Right hindlimb (tissue), 1 donor: ENCODE results near the gene NADSYN1.

Experiments used
- DNase-seq: peaks from one replicate; pipeline ENCODE4 v3.0.0-alpha.2; 2018

NADSYN1 gene

DNA sequence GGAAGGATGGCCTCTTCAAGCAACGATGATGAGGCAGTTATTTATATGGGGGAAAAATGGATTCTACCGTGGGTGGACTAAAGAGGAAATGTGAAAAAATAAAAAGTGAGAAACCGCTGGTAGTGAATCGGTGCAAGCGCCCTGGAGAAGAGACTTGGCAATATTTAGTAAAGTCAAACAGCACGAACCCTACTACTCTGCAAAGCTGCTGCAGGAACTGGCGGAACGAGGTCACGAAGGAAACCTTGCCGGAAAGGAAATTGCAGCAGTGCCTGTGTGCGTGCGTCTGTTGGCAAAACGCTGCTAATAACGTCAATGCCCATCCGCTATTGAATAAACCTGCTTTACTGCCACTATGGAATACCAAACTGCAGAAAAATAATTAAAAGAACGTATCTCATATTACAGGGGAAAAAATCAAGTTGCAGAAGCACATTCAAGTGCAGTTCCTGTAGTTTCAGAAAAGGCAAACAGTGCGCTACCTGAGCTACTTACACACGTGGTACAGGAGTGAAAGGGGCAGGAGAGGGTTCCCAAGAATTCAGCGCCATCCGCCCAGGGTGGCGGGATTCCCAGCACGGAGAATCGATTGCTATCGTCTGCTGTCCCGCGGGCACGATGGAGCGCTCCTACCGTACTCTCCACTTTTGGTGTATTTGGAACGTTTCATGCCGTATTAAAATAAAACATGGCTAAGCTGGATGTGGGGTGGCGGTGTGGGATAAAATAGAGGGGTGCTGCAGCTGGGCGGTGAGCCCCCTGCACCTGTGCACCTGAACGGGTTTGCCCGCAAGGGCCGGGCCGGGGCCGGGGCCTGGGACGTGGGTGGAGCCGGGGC lies 585 bp upstream of the NADSYN1 start:
- no peak for DNase-seq

- no peak for DNase-seq
Measured at GRCh38 chr11:71453918-71454304, 908 bp downstream of the NADSYN1 start.

DNA sequence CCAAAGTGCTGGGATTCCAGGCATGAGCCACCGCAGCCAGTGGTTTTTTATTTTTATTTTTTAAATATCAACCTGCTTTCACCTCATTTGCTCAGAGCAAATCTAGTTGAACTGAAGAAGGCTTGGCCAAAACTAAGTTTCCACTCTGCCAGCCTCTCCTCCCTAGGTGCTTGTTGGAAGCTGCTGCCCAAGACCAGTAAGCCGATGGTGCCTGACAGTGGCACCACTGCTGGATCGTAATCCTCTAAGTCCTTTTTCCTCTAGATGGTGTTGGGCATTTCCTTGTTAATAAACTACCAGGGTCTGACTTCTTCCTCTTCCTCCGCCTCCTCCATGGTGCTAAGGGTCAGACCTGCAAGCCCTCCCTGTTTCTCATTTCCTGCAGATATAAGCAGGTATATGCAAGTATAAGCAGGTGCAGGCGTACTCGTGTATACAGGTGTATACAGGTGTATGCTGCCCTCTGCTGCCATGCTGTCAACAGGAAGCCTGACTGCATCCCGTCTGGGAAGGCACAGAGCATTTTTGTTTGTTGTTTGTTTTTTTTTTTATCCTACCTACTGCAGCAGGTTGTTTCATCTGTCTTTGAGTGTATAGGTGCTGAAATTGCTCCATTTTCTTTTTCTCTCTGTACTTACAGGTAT lies 1.6 kb downstream of the NADSYN1 start:
- DNase-seq: no peak

GRCh38 chr11:71456294-71456693 lies 3.3 kb downstream of the NADSYN1 start:
- DNase-seq: no peak

- DNase-seq: no peak
Measured at GRCh38 chr11:71456831-71457230, 3.8 kb downstream of the NADSYN1 start.

DNA sequence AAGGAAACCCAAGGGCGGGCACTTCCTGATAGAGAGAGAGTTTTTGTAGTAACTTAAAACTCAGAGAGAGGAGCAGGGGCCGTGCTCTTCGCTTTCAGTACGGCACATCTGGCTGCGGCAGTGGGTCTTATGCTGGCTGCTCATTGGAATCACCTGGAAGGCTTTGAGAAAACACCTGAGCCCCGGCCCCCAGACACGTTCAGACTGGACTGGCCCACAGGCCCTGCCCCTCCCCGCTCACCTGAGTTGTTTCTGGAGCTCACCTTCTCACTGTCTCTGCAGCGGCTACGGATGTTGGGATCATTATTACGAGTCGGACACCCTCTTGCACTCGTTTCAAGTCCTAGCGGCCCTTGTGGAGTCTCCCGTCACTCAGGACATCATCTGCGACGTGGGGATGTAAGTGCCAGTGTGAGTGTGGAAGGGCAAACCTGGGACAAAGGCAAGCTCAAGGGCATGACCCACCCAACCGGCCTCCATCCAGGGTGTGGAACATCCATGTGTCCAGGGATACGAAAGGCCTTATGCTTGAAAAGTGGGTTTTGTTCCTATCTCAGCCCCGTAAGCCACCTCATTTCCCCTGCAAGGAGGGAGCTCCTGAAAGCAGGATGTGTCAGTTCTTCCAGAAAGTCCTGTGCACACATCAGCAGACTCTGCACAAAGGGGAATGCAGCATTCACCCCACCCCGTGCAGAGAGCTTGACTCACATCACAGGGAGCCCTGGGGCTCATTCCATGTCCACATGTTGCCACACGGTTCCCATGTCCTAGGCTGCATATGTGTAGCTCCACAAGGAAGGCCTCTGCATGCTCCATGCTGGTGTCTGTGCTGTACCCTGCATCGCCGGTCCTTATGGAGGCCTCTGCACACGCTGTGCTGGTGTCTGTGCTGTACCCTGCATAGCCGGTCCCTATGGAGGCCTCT lies 5.4 kb downstream of the NADSYN1 start:
- no peak for DNase-seq

- DNase-seq: no peak
Measured at GRCh38 chr11:71459076-71459766, 6.2 kb downstream of the NADSYN1 start.

GRCh38 chr11:71459767-71460320 lies 6.8 kb downstream of the NADSYN1 start:
- no peak for DNase-seq

GRCh38 chr11:71461696-71462095 lies 8.7 kb downstream of the NADSYN1 start:
- no peak for DNase-seq

- DNase-seq: no peak
Measured at GRCh38 chr11:71462726-71463125, 9.7 kb downstream of the NADSYN1 start.

DNA sequence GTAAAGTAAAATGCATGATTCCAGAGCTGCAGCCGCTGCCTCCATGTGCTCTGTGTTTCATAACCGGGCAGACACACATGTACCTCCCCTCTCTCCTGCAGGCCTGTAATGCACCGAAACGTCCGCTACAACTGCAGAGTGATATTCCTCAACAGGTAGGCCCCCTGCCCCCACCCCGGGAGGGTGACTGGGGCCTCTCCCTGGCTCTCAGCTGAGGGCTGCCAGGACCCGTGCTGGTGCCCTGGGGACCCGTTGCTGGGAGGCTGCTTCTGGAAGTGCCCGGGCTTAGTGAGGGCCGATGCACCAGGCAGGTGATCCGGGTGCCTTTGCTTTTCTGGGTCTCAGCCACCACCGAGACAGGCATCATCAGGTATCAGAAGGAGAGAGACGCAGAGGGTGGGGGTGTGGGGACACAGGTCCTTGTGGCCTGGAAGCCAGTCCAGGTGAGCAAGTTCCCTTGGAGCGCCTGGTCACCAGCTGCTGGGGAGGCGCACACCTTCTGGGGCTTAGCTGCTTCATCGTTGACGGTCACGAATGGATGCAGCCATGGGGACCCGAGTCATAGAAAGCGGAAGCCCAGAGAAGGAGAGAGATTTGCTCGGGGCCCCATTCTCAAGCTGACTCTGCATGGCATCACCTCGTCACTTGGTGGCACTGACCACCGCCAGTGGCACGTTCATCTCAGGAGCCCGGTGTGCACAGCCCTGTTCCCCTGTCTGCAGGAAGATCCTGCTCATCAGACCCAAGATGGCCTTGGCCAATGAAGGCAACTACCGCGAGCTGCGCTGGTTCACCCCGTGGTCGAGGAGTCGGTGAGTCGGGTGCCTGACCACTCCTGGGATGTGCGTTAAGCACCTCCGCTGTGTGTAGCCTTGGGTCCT lies 10.6 kb downstream of the NADSYN1 start:
- no peak for DNase-seq

DNA sequence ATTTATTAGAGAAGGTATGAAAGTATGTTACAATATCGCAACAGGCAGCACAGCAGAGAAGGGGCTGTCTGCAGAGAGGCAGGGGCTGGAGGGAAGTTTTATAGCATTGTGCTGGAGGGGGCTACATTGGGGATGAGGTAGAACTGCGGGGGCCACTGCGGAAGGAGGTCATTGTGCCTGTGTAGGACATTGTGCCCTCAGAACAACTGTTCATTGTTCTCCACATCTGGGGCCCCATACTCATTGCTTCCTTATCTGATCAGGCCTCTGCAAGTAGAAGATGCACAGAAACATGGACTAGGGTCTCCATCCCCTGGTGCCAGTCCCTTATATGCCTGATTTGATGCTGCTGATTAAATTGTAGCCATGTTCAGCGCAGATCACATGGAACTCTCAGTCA lies 12.1 kb downstream of the NADSYN1 start:
- no peak for DNase-seq

DNA sequence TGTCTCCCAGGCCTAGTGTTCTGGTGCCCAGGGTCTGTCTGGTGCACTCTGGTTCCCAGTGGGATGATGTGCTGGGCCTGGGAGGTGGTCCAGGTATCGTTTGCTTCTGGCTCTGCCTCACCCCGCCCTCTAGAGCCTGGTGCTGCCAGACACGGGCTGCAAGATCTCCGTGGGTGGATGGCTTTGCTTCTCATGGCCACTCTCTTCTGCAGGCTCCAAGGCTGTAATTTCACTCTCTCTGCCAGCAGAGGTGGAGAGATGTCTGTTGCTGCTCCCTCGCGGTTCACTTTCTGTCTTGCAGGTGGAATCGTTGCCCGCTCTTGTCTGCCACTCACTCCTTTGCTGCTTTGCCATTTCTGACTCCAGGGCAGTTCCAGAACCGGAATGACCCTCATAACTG lies 13.4 kb downstream of the NADSYN1 start:
- no peak for DNase-seq

DNA sequence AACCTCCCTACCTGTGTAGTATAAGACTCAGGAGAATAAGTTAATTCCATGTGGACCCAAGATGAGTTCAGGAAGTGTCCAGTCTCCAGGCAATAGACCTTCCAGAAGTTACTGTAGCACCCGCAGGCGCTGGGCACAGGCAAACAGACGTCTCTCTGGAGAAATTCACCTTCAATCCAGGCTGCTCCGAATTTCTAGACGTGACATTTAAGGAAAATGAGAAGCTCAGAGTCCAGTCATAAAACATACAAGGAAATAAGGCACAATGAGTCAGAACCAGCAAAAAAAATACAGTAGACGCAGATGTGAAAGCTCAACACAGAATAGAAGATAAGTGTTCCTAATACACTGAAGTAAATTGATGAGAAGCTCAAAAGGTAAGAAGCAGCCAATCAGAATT lies 14.2 kb downstream of the NADSYN1 start:
- DNase-seq: no peak

- DNase-seq: no peak
Measured at GRCh38 chr11:71470946-71471345, 17.9 kb downstream of the NADSYN1 start.

DNA sequence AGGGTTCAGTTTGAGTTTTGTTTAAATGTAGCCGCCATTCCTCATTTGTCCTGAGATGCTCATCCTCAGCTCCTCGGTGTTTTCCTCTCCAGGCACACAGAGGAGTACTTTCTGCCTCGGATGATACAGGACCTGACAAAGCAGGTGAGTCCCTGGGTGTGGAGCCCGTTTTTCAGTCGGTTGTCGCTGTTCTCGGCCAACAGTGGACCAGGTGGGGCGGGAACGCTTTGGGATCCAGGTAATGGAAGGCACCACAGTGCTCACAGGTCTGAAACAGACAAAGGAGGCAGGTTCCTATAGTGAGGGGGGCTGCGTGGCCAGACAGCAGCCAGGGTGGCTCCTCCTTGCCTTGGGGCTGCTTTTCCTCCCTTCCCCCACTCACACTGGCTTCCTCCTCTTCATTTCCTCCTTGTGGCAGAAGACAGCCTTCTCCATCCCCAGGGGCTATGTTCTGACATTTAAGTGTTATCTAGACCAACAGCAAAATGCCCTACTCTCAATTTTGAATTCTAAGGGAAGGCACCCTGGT lies 19.4 kb downstream of the NADSYN1 start:
- no peak for DNase-seq

GRCh38 chr11:71472941-71473792 lies 20.2 kb downstream of the NADSYN1 start:
- no peak for DNase-seq

DNA sequence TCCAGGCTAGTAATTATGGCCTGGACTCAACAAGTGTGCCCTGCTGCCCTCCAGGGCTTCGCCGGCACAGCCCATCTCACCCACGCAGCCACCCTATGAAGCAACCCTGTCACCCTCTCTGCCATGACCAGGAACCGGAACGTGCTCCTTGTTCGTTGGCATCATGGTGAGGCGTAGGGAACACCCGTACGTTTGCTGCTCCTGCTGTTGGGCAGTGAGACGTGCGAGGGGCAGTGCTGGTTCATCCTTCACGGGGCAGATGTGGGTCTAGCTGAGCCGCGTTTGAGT lies 20.7 kb downstream of the NADSYN1 start:
- DNase-seq: no peak

DNA sequence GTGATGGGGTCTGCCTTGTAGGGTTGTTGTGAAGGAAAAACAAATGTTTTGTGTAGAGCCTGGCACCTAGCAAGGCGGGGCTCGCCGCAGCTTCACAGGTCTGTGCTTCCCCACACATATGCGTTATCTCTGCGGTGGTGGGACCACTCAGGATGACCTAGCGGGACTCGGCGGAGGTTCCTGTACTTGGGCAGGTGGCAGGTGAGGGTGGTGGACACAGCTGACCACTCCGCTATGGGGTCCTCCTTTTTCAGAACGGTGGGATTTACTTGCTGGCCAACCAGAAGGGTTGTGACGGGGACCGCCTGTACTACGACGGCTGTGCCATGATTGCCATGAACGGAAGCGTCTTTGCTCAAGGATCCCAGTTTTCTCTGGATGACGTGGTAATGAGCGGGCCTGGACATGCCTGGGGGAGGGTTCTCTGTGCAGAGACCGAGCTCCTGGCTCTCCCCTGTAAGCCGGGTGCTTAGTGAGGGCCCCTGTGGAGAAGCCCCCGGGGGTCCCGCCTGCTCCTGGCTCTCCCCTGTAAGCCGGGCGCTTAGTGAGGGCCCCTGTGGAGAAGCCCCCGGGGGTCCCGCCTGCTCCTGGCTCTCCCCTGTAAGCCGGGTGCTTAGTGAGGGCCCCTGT lies 21.3 kb downstream of the NADSYN1 start:
- DNase-seq: no peak
